Midbrain (tissue), 1 donor: ENCODE data around the gene NEK5.

ENCODE experiments used
- DNase-seq: peaks from one replicate; lab custom pipeline; 2025; lab: John Stamatoyannopoulos, UW

NEK5 gene

DNA sequence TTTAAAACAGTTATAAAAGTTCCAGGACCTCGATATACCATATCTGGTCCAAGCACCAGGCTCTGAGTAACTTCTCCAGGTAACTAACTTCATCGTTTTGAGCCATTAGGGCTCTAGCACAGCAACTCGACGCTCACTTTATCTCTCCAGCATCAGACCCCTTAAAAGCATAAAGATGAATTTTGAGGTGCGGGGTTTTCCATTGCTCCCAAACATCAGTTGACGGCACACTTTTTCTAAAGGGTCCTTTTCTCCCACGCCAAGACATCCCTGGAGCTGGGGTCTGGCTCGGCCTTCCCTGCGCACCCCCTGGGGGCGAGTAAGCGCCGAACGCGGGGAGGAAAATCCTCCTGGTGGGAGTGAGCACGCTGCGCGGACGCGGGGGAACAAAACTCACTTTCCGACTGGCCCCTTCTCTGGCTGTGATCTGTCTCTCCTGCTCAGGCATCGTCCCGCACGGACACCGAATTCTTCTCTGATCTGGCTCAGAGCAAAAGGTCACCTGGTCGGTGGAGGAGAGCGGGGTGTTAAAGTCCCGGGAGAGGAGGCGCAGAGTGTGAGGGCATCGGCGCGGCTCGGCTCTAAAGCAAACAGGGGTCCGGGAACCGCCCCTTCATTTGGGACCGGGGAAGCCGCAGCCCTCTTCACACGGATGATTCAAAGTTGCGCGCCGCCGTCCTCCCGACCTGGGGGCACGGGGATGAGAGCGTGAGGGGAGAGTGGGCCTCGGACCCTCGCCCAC is 117.8 kb downstream of the NEK5 start, which contains the start of gene ATP7B:
TSS of gene ATP7B (minus strand) at position 561 of the 742 bp plus-strand sequence. CDS start at position 448, 113 bp downstream.
- DNase-seq, result no peak

DNA sequence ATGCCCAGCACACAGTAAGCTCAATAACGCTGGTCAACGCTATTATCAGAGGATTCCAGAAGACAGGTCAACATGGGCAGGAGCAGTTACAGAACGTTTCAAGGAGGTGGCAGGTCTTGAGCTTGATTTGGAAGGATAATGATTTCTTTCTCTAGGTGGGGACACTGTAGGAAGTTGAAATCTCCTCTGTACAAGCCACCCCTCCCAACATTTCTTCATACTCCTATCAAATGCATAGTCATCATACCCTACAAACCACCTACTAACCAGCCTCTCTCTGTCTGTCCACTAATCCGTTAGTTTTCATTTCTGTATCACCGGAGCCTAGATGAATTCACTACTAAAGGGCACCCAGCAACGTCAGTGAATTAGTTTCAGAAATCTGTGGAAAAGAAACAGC is 118.9 kb downstream of the NEK5 start:
- no peak for DNase-seq

DNA sequence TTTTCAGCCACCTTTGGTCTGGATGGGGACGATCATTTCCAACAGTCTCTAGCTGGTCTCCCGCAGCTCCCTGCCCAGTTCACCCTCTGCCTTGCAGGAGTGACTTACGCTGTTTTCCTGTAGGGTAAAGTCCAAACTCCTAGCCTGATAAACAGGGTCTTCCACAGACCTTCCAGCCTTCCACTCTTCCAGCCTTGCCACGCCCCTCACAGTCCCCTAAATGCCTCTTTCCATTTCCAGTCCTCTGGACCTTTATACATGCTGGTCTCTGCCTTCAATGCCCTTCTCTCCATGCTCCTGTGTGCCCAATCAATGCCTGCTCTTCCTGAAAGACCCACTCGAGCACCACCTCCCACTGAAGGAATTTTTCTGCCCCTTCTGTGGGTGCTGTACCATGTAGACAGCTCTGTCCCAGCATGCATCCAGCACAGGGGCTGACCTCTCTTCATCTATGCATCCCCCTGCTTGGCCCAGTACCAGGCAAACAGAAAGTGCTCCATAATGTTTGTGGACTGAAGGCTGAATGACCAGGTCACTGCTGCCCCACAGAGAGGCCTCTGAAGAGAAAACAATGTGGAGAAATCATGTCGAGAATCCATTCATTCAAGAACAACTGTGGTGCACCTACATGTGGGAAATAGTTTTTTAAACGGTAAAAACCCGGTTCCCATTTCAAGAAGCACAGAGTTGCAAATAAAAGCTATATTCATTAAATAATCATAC is 122.2 kb downstream of the NEK5 start:
- DNase-seq, result no peak

DNA sequence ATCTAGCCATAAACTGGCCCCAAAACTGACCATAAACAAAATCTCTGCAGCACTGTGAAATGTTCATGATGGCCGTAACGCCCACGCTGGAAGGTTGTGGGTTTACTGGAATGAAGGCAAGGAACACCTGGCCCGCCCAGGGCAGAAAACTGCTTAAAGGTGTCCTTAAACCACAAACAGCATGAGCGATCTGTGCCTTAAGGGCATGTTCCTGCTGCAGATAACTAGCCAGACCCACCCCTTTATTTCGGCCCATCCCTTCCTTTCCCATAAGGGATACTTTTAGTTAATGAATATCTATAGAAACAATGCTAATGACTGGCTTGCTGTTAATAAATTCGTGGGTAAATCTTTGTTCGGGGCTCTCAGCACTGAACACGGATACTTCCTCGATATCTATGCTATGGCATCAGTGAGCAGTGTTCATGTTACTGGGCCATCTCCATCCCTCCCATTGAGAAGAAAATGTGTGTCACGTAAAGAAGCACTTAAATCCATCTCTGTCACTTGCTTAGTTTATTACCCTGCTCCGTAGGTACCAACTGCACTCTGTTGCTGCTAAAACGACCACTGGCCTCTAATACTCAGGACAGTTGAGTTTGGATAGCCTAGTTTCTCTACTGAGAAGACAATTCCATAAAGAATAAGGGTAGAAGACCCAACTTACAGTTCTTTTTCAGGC is 122.9 kb downstream of the NEK5 start:
- no peak for DNase-seq

DNA sequence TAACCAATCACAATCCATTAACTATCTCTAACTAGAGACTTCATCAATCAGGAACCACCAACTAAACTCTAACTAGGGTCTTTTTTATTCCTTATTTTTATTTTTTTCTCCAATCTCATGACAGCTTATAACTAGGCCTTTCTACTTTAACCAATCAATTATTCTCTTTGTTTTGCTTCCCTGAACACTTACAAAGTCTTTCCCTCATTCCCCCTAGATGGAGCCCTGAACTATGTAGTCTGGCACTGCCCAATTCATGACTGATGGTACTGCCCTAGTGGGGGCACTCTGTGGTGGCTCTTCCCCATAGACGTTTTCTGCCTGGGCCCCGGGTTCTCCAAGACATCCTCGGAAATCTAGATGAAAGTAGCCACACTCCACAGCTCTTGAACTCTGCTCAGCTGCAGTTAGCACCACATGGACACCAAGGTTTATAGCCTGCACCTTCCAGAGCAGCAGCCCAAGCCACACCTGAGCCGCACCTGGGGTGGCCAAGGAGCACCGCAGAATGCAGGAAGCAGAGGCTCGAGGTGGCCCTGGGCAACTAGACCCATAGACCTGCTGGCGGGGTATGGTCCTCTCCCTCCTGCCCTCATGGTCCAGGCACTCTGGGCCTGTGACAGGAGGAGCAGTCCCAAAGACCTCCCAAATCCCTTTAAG is 124.2 kb downstream of the NEK5 start:
- DNase-seq, result no peak

DNA sequence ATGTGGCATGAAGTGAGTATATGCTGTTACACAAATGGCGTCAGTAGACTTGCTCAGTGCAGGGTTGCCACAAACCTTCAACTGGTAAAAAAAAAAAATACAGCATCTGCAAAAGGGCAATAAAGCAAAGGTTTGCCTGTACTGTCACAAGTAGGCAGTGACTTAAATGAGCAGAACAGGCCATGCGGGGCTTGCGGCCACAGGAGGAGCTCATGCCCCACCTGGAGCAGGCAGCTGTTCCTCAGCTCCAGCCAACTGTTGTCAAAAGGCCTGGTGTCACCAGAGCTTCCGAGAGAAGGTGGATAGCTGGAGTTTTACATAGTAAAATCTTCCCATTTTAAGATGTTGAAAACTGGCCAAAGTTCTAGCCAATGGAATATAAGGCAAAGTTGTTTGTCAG is 125.3 kb downstream of the NEK5 start:
- no peak for DNase-seq

DNA sequence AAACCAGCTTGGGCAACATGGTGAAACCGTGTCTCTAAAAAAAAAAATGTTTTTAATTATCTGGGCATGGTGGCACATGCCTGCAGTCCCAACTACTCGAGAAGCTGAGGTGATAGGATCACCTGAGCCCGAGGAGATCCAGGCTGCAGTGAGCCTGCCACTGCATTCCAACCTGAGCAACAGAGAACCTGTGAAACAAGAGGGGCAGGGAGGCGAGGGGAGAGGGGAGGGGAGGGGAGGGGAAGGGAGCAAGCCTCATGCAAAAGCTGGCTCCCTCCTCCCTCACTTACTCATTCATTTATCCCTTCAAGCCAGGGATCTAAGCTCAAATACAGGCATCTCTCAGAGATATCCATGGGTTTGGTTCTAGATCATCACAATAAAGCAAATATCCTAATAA is 126.5 kb downstream of the NEK5 start:
- no peak for DNase-seq

DNA sequence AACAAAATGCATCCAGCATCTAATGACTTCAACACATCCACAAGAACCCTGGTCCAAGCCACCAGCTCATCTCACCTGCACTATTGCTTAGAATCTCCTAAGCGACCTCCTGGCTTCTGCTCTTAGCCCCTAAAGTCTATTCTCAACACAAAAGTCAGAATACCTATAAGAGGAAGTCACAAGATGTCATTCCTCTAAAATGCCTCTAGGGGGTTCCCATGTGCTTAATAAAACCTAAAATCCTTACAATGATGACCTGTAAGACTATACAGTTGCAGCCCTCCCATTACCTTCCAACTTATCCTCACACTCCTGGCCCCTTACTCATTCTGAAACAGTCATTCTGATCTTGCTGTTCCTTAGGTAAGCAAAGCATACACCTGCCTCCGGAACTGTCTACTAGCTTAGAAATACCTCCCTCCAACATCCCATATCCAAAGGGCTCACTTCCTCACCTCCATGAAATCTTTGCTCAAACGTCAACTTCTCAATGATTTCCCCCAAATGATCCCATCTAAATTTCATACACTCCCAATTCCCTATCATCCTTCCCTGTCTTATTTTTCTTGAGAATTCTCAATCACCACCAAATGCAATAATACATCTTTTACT is 127.6 kb downstream of the NEK5 start:
- no peak for DNase-seq

DNA sequence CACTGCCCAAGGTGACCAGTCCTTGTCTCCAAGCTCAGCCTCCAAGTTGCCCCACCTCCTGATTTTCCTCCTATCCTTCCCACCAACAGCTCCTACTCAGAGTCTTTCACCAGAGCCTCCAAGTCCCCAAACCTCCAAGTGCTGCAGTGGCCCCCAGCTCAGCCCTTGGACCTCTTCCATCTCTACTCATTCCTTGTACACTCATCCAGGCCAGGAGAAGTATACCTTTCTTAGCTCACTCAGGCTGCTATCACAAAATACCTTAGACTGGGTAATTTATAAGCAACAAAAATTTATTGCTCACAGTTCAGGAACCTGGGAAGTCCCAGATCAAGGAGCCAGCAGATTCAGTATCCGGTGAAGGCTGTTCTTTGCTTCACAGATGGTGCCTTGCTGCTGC is 129.0 kb downstream of the NEK5 start:
- DNase-seq, result no peak

DNA sequence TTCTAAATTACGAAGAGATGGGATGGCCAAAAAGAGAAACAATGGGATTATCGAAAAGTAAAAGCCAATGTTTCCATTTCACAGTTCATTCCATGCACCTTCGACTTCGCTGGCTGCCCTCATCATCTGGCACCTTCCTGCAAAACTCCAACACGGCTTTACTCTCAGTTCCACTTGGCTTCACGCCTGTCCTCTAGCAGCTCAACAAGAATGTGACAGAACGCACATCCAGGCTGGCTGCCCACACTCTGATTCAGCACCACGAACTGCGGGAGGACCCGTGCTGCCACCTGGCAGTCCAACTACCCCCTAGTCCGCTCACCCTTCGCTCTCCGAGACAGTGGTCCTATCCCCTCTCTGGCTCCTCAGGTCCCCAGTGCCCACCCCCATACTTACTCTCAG is 129.4 kb downstream of the NEK5 start:
- DNase-seq, result no peak

DNA sequence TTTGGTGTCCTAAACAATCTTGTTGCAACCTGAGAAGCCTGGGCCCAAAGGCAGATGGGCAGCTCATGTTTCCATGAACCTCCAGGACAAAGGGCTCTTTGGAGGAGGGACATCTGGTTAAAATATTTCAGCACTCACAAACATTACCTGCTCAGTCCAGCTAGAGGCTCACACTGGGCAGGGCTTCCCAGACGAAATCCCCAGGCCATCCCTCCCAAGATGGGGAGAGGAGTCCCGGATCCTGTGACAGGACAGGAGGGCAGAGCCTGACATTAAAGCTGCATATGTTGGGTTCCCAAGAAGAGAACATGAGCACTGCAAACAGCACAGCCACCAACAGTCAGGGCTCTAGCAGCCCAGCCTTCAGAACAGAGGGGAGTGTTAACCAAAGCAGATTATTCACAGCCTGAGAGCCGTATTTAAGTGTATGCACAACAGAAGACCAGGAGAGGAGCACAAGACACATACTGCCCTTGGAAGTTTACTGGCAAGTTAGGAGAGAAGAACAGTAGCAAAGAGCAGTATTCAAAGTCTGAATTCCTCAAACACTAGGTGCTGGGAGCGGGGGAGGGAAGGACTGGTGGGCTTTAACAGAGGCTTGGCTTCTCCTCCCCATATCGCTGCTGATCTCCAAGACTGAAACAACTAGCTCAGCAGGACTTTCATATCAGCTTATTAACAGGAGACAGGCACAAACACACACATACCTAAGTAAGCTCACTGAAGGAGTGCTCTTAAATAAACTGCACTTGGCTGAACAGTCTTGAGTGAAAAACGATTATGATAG is 130.0 kb downstream of the NEK5 start:
- DNase-seq, result no peak

DNA sequence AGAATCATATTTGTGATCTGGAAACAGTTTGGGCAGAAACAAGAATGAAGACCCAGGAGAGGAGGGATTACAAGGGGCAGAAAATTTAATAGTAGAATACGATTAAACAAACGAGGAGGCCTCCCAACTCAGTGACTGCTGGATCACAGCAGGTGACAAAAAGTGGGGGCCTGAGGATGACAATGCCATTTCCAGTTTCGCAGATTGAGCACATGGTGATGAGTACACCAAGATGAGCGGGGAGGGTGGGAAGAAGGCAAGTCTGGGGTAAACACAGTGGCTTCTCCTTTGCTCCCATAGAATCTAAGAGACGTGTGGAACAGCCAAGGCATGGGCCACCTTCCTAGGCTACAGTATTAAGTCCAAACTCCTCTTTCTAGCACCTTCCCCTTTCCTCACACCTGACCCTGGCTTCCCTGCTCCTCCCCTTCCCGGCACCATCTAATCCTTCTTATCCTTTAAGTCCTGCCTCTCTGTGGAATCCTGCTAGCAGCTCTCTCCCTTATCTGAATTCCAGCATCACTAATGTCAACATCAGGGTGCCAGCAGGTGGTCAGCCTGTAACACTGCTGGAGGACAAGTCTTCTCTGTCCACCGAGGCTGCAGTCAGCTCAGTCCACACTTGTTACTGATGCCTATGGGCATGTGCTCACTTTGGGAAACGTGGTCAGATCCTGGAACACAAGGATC is 131.1 kb downstream of the NEK5 start:
- DNase-seq, result no peak

DNA sequence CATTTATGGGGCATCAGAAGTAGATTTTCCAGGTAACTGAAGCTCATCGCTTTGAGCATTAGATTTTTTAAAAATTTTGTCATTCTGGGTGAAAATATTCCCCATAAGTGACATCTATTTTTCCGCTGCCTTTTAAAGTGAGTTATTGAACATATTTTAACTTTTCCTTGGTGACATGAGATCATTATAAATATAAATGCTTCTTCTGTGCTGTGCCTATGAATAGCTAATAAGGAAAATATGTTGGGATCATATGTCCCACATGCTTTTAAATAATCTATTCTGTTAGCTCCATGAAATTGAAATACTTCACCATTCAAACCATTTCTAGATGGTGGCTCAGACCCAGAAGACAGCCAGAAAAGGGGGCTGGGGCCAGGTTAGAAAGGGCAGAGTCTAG is 131.7 kb downstream of the NEK5 start:
- DNase-seq, result no peak

DNA sequence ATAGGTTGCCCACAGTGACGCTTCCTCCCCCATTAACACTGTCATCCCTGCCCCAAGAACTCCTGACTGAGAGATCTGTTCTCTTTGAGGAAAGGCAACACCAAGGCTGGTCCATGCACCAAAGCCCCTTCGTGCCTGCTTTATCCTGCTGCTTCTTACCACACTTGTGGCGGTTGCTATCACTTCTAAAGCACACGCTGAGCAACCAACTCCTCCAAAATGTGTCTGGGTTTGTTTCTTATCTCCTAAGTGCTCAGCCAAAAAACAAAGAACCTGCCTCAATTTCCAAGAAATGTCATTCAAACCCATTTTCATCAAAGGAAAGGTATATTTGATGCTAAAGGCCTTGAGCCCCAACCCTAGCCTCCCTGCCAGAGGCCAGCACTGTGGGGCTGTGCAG is 132.2 kb downstream of the NEK5 start:
- DNase-seq, result no peak

DNA sequence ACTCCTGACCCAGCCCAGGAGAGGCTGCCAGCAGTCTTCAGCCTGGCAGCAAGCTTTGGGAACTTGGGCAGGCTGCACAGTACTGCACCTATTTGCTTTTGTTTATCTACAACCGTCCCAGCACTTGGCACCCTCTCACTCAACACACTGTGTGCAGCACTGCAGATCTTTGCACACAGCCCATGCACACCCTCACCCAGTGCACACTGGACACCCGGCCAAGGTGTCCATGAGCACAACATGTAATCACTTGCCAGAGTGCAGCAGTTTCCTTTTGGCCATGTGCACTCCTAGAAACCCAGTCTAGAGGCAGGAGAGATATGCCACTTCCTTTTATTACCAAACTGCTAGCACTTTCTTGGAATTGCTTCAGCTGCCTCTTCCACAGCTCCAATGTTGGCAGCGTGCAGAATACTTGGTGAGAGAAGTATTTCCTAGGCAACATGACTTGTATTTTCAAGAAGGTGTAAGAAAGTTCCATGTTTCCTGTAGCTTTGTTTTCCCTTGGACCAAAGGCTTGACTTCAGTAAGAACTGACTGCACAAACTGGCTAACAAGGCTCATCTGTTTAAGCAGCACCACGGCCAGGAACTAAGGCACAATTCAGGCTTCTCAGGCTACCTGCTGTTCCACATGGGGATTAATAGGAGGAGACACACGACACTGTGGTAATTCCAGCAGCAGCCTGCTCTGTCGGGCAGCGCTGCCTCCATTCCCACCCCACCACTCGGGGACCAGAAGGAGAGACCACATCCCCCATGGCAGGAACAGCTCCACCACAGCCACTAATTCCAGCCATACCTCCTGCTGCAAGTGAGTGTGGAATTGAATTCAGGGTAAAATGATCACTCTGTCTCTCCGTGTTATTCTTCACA is 133.0 kb downstream of the NEK5 start:
- DNase-seq, result peak; percentile 29

DNA sequence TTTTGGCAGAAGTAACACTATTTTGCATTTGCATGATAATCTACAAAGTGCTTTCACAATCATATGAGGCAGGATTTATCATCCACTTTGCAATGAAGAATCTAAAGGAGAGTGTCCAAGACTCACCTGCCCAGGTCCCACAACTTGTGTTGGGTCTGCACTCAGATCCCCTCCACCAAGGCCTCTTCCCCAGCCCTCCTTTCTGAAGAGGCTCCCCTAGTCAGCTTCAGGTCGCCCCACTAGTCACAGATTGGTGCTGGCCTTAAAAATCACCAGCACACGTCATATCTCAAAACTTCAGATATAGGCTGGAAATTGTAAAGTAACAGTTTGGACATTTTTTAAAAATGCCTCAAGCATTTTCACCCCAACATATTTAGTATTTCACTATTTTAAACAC is 135.2 kb downstream of the NEK5 start:
- DNase-seq, result no peak

DNA sequence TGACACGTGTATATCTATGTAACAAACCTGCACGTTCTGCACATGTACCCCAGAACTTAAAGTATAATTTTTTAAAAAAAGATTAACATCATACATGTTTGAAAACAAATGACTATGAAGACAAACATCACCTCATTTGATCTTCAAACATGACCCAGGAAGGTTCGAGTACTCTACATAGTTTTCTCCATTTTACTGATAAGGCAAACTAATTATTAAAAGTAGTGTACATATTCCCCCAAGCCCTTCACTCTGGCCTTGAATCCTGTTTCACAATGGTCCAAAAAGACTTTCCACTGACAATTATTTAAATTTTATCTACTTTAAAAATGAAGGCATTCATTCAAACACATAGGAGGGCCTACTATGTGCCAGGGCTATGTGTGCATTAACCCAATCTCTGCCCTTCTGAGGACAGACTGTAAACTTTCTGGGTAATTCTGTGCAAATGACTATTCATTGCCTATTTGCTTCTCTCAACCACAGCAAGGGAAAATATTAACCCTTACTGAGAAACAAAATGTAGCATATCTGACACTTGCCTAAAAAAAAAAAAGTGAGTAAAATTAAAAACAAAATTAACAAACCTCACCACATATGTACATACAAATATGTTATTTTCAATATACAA is 139.8 kb downstream of the NEK5 start:
- DNase-seq, result no peak
